SU-DHL-6 (cell line): ENCODE results near the gene NTHL1.

Experiments
- H2AFZ ChIP-seq: fragments of 200-600 bp; sonication (generic); 2 replicates; pipeline ENCODE4 v1.6.1; 2014; ENCODE audit warnings: low read depth, mild to moderate bottlenecking, moderate library complexity, mixed read lengths, antibody characterized with exemption, low read length; ENCODE audit not compliant: severe bottlenecking
- H3F3A ChIP-seq: fragments of 200-600 bp; shearing (Covaris generic); 2 replicates; pipeline ENCODE4 v1.6.0; 2016; ENCODE audit warnings: antibody characterized with exemption, mild to moderate bottlenecking; ENCODE audit not compliant: insufficient read depth
- H3K27ac ChIP-seq: fragments of 200-600 bp; sonication (generic); 2 replicates; pipeline ENCODE4 v1.5.1; 2016; ENCODE audit warnings: low read depth, mild to moderate bottlenecking, low read length, moderate library complexity, mixed read lengths
- H3K27me3 ChIP-seq: fragments of 200-600 bp; sonication (generic), shearing (Covaris generic); 2 replicates; pipeline ENCODE4 v1.6.0; 2014; ENCODE audit warnings: mild to moderate bottlenecking, low read length
- H3K36me3 ChIP-seq: fragments of 200-600 bp; sonication (generic); 2 replicates; pipeline ENCODE4 v1.6.1; 2014; ENCODE audit warnings: mild to moderate bottlenecking, low read length, mixed read lengths
- H3K4me2 ChIP-seq: fragments of 300-600, 200-600 bp; shearing (Covaris generic), sonication (generic); 2 replicates; pipeline ENCODE4 v1.6.0; 2014; ENCODE audit warnings: low read length, low read depth, mild to moderate bottlenecking; ENCODE audit not compliant: poor library complexity, severe bottlenecking
- H3K4me3 ChIP-seq: fragments of 200-600 bp; sonication (generic); 2 replicates; pipeline ENCODE4 v1.5.1; 2014; ENCODE audit warnings: antibody characterized with exemption, low read length, mild to moderate bottlenecking, mixed read lengths; ENCODE audit not compliant: insufficient read depth, poor library complexity, severe bottlenecking
- H3K79me2 ChIP-seq: fragments of 200-600 bp; sonication (generic); 2 replicates; pipeline ENCODE4 v1.6.1; 2014; ENCODE audit warnings: mild to moderate bottlenecking, low read length, moderate library complexity; ENCODE audit not compliant: insufficient read depth
- H3K9ac ChIP-seq: fragments of 200-600 bp; sonication (generic); 2 replicates; pipeline ENCODE4 v1.7.0; 2014; ENCODE audit warnings: mild to moderate bottlenecking, low read length
- H3K9me2 ChIP-seq: fragments of 200-600 bp; sonication (generic); replicated peaks from 2 replicates; pipeline ENCODE4 v1.6.1; 2014; ENCODE audit warnings: low read length; ENCODE audit not compliant: insufficient read depth
- H3K9me3 ChIP-seq: fragments of 200-600 bp; sonication (generic); 2 replicates; pipeline ENCODE4 v1.6.1; 2014; ENCODE audit warnings: low read length, mixed read lengths; ENCODE audit not compliant: insufficient read depth
- H4K20me1 ChIP-seq: fragments of 200-600 bp; sonication (generic); 2 replicates; pipeline ENCODE4 v1.6.1; 2014; ENCODE audit warnings: low read depth, mild to moderate bottlenecking, antibody characterized with exemption, low read length, moderate library complexity, mixed read lengths
- EZH2phosphoT487 ChIP-seq: fragments of 200-600 bp; sonication (generic), shearing (Covaris generic); conservative IDR thresholded peaks from 2 replicates; pipeline ENCODE4 v1.6.1; 2018; ENCODE audit warnings: mild to moderate bottlenecking, antibody characterized with exemption, low read length, moderate library complexity, mixed read lengths
- TF ChIP-seq, protein P1 (sequence below): fragments of 200-600 bp; sonication (generic); IDR thresholded peaks from one replicate; pipeline ENCODE4 v1.5.1; 2017; ENCODE audit warnings: antibody characterized with exemption, mild to moderate bottlenecking, low read length, moderate library complexity; ENCODE audit not compliant: insufficient read depth, poor library complexity, severe bottlenecking

The NTHL1 gene

DNA sequence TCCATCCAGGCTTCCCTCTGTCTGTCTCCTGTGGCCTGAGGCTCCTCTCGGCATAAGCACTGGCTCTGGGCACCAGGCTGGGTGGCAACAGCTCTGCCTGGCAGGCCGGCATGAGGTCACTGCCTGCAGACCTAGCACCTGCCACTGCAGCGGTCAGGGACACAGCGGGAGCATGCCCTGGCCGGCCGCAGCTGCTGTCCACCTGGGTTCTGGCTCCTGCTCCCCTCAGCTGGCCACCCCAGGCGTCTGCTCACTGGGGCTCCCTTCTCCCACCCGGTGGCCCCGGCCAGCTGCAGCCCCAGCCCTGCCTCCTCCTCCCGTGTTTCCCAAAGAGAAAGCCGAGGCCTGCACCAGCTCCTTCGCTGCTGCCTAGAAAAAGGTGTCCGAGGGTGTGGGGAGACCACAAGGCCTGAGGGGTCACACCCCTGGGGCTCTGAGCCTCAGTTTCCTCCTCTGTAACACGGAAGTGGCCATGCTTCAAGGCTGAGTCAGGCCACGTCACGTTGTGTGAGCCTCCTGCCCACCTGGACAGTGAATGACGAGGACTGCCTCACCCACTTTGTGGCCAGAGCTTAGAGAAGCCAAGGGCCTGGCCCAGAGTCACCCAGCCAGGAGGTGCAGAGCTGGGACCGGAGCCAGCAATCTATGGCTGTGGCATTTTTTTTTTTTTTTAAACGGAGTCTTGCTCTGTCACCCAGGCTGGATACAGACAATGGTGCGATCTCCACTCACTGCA is 6.7 kb downstream of the NTHL1 start:
- Histone ChIP-seq H3K9me2 (no peaks in the 10 kb centered on the region), H4K20me1 (no peaks in the 10 kb centered on the region), H3K9me3 (no peaks in the 10 kb centered on the region), H3K9ac (no peak overlapping the region), H3K79me2 (no peaks in the 10 kb centered on the region), H3F3A (no peaks in the 10 kb centered on the region), H3K4me2 (no peak overlapping the region), H3K4me3 (no peak overlapping the region), H3K36me3 (no peaks in the 10 kb centered on the region), H3K27ac (no peak overlapping the region), H3K27me3 (no peaks in the 10 kb centered on the region), H2AFZ (no peak overlapping the region)
- TF ChIP-seq, protein P1, sequence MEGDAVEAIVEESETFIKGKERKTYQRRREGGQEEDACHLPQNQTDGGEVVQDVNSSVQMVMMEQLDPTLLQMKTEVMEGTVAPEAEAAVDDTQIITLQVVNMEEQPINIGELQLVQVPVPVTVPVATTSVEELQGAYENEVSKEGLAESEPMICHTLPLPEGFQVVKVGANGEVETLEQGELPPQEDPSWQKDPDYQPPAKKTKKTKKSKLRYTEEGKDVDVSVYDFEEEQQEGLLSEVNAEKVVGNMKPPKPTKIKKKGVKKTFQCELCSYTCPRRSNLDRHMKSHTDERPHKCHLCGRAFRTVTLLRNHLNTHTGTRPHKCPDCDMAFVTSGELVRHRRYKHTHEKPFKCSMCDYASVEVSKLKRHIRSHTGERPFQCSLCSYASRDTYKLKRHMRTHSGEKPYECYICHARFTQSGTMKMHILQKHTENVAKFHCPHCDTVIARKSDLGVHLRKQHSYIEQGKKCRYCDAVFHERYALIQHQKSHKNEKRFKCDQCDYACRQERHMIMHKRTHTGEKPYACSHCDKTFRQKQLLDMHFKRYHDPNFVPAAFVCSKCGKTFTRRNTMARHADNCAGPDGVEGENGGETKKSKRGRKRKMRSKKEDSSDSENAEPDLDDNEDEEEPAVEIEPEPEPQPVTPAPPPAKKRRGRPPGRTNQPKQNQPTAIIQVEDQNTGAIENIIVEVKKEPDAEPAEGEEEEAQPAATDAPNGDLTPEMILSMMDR = no peak
- TF ChIP-seq EZH2phosphoT487 = no peak

DNA sequence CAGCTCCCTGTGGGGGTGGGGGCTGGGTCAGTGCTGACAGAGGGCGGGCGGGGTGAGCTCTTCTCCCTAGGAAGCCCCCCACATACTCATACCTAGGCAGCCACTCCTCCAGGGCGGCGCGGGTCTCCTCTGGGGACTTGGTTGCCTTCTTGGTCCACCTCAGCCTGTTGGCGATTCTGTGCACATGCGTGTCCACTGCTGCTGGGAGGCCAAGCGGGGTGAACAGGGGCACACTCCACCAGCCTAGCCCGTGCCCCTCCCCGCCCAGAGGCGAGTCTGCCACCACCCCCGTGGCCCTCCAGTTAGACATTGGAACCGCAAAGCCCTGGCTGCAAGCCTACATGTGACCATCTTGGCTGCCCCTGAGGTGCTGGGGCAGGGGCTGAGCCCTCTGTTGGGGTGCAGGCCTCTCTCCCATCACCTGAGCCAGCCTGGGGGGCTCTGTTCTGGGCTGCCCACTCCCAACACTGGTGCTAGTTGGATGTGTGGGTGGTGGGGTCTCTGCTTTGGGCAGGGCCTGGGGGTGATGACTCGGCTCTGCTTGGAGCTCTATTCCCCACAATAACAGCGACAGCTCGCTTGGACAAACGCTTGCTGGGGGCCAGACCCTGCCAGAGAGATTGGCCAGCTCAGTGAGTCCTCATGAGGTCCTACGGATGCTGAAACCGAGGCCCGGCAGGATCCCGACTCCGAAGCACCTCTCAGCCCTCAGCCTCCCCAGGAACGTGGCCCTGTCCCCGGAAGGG is 7.4 kb downstream of the NTHL1 start:
- H3K27ac ChIP-seq = no peak overlapping the region
- H3K9ac ChIP-seq = no peak overlapping the region

DNA sequence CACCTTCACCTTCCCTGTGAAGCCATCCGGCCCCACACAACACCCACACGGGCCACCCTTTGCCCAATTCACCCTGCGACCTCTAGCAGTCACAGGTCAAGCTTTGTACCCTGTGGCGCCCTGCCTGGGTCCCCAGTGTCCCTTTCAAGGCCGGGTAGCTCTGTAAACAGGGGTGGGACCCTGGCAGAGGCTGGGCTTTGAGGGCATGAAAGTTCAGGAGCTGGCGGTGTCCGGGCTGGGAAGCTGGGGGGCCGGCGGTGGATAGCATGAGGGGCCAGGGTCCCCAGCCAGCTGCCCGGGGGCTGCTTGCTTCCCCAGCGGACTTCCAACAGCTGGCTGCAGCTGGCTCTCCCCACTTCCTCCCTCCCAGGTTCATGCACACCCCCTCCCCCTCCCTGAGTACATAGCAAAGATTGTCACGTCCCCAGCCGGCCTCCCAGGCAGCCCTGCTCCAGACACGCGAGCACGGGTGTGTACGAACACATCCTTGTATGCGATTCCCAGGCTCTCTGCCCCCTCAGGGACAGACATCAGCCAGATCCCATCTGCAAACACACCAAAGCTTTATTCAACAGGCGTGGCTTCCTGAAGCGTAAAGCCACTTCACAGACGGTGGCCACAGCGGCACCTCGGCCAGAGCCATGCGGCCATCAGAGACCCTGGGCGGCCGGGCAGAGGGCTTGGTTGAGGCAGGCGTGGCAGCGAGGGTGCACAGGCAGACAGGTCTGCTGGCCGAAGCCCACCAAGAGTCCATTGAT is 8.2 kb downstream of the NTHL1 start:
- H3K9ac ChIP-seq = no peak overlapping the region
- no peaks in the 10 kb centered on the region for H3K9me3 ChIP-seq
- no peak overlapping the region for H3K4me2 ChIP-seq

More for the DNA sequence above, 7.4 kb downstream of the NTHL1 start:
- Histone ChIP-seq H3K79me2 (no peaks in the 10 kb centered on the region), H3K4me3 (no peak overlapping the region), H4K20me1 (no peaks in the 10 kb centered on the region), H3F3A (no peaks in the 10 kb centered on the region), H3K4me2 (no peak overlapping the region), H3K27me3 (no peaks in the 10 kb centered on the region), H3K9me2 (no peaks in the 10 kb centered on the region), H3K9me3 (no peaks in the 10 kb centered on the region), H2AFZ (no peak overlapping the region), H3K36me3 (no peaks in the 10 kb centered on the region)
- TF ChIP-seq, protein P1 = no peak
- TF ChIP-seq EZH2phosphoT487 = no peak

More for the DNA sequence above, 8.2 kb downstream of the NTHL1 start:
- H2AFZ ChIP-seq = no peak overlapping the region
- no peaks in the 10 kb centered on the region for H3K36me3 ChIP-seq
- H3F3A ChIP-seq = no peaks in the 10 kb centered on the region
- no peaks in the 10 kb centered on the region for H3K79me2 ChIP-seq
- TF ChIP-seq, protein P1 = no peak
- no peak for TF ChIP-seq EZH2phosphoT487
- H3K4me3 ChIP-seq = no peak overlapping the region
- H3K9me2 ChIP-seq = no peaks in the 10 kb centered on the region
- H4K20me1 ChIP-seq = no peaks in the 10 kb centered on the region
- H3K27me3 ChIP-seq = no peaks in the 10 kb centered on the region
- H3K27ac ChIP-seq = no peak overlapping the region
